Airway epithelial cell (primary cell): ENCODE data around the gene MICAL3. TPM values are rescaled to one million over a fixed set of nuclear protein-coding genes. Genes with fewer than 3 reads are reported as not detected.

Experiments
- total RNA-seq: library from RNA; depleted of rRNA; stranded (reverse); fragments of >200 nt; gene quantifications from 2 replicates; pipeline ENCODE4 v1.2.3, GENCODE V29; 2015

MICAL3 gene
- total RNA-seq = 18.0 and 28.9 TPM in 2 replicates

GRCh38 chr22:18024276-18024939 lies at the start of gene MICAL3:
MICAL3 (minus strand) TSS chr22:18024561; CDS start chr22:17906812, 117,749 bp downstream.

GRCh38 chr22:17774206-17774925 lies 250.0 kb downstream of the MICAL3 start, which contains the start of gene BID:
BID (minus strand) TSS chr22:17774469; CDS start chr22:17750116, 24,353 bp downstream.

Other genes starting within 250 kb of the MICAL3 start
- 17.2 and 21.1 TPM in 2 replicates for gene PEX26, start 53.4 kb upstream of the MICAL3 start, total RNA-seq
- gene TUBA8, start 86.2 kb upstream of the MICAL3 start, total RNA-seq = 1.0 TPM in 1 of 2 replicates, not detected in the other
- gene USP18, start 125.6 kb upstream of the MICAL3 start, total RNA-seq = 4.7 and 7.8 TPM in 2 replicates